Gastrocnemius medialis (tissue), 4 donors: ENCODE measurements around the gene CAPRIN1.

ENCODE experiments used
- POLR2A ChIP-seq, 2 donors: fragments of 450-650 bp; IDR thresholded peaks; one replicate each; pipeline ENCODE4 v1.6.1; 2017; ENCODE audit warnings: antibody characterized with exemption in 2 of 2, mild to moderate bottlenecking in 2 of 2, moderate library complexity in 2 of 2
- TF ChIP-seq, protein P1 (sequence below), 5 experiments: fragments of 450-650 bp in 3 of 5; fragments of 200-600 bp in 2 of 5; sonication (generic) in 2 of 5; IDR thresholded peaks in 4 of 5; conservative IDR thresholded peaks in 1 of 5; 1 replicate in 4 of 5; 2 replicates in 1 of 5; pipeline ENCODE4 v1.5.1; 2016 to 2019; ENCODE audit warnings: antibody characterized with exemption in 5 of 5, mild to moderate bottlenecking in 3 of 5, moderate library complexity in 3 of 5

DNA sequence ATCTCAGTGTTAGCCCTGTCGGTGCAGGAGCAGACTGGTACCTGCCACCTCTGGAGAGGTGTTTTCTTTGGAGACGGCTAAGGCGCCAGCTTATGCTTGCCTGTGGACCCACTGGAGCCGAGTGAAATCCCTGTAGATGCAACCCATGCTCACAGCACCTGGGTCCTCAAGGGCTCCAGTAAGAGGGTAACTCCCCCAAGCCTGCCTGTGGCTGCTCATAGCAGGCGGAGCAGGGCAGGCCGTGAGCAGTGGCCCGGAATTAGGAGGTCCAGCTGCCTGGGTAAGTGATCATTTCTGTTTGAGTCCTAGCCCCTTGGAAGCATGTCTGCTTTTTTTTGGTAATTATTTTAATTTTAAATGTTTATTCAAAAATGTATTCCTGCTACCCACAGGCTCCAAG lies 97.7 kb downstream of the CAPRIN1 start:
- TF ChIP-seq, protein P1, sequence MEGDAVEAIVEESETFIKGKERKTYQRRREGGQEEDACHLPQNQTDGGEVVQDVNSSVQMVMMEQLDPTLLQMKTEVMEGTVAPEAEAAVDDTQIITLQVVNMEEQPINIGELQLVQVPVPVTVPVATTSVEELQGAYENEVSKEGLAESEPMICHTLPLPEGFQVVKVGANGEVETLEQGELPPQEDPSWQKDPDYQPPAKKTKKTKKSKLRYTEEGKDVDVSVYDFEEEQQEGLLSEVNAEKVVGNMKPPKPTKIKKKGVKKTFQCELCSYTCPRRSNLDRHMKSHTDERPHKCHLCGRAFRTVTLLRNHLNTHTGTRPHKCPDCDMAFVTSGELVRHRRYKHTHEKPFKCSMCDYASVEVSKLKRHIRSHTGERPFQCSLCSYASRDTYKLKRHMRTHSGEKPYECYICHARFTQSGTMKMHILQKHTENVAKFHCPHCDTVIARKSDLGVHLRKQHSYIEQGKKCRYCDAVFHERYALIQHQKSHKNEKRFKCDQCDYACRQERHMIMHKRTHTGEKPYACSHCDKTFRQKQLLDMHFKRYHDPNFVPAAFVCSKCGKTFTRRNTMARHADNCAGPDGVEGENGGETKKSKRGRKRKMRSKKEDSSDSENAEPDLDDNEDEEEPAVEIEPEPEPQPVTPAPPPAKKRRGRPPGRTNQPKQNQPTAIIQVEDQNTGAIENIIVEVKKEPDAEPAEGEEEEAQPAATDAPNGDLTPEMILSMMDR (IDR thresholded peaks at IDR 0.05 in 4 of 5, conservative IDR thresholded peaks at IDR 0.05 in 1 of 5), result no peak
- no peak for TF ChIP-seq POLR2A (IDR thresholded peaks at IDR 0.05)
